NK-92 (cell line): ENCODE data around the gene OR52B6.
"Not testable (repeated sequence)": the region's sequence is repeated elsewhere in the genome, so short reads cannot be mapped to it uniquely, and the experiment has no call there.

Experiments used
- DNase-seq: peaks from one replicate; lab custom pipeline; 2025; ENCODE audit not compliant: unreplicated experiment; lab: John Stamatoyannopoulos, UW

The OR52B6 gene

DNA sequence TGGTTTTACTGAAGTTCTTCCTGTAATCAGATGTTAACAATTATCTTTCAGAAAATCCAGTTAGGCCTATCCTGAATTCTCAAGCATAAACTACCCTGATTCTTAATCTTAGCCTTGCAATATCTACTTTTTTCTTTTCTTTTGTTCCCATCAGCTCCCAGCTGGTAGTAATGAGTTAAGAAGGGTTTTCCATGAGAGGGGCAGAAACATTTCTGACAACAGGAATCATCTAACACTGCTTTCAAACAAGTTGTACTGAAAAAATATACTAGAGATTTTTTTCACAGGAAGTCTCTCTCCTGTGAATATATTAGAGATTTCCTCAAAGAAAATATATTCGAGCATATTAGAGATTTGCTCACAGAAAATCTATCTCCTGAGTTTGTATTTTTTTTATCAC is 12.5 kb downstream of the OR52B6 start:
- no peak for DNase-seq

DNA sequence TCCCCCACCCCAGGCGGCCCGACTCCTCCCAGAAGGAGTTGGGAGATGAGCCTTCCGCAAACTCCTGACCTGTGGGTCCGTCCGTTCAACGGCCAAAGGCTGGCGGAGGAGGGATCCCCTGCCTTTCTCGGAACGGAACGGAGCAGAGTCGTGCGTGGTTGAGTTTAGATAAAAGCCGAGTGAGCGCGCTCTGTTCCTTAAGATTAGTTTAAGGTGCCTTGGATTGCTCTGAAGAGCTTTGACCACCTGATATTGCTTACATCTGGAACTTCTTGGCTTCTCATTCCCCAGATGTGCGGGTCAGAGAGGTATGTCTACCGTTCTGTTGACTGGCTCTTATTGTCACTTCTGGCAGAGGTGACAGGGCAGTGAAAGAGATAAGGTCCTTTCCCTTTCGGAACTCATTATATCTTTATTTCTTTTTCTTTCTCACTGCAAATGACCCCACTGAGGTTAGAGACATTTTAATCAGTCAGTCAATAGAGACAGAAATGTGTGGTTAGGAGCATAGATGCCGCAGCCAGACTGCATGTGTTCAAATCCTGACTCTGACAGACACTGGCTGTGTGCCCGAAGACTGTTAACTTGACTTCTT is 16.0 kb downstream of the OR52B6 start, which contains the start of gene TRIM6:
TSS of gene TRIM6 (plus strand) at position 31 of the 595 bp plus-strand sequence. CDS start at position 292, 261 bp downstream.
- DNase-seq, result no peak

DNA sequence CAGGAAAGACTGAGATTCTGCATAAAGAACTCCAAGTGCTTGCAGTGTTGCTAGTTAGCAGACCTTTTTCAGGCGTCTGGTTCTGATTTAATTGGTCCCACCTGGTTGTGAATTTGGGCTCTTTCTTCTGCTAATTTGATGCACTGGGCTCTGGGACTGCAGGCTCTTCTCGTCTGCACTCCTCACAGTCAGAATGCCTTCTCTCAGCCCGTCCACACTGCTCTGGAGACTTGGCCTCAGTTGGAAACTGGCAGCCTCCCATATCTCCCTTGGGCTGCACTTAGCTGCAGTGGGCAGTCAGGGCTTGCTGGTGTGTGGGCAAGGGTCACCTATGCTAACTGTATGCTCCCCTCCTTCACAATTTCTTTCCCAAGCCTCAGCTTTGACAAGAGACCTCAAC is 17.3 kb downstream of the OR52B6 start:
- DNase-seq, result no peak

DNA sequence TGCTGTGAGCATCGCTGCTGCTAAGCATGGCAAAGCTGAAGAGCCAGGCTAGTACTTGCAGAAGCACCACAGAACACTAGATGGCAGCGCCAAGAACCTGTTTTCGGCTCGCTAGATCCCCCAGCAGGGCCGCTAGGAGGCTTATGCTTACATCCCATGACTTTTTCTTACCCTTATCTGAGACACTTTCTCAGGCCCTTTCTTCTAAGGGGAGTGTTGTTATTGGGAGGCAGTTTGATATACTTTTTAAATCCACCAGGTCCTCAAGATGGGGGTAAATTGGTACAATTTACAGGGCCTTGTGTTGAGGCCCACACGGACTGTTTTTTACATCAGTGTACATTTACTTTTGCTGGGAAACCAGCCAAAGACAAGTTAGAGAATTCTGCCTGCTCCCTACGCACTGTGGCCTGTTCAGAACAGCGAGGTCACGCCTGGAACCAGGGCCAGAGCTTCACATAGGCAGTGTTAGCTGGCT is 19.7 kb downstream of the OR52B6 start:
- DNase-seq, result no peak

DNA sequence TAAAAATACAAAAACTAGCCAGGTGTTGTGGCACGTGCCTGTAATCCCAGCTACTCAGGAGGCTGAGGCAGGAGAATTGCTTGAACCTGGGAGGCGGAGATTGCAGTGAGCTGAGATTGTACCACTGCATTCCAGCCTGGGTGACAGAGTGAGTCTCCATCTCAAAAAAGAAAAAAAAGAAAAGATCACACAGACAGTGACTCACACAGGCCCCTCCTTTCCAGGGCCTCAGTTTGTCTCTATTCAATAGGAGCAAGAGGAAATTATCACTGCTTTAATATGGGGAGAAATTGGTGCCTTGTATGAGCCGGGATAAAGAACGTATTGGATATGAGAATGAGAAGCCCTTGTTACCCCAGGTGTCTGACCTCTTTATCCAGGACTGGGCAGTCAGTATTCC is 22.1 kb downstream of the OR52B6 start:
- DNase-seq, result not testable (repeated sequence)

DNA sequence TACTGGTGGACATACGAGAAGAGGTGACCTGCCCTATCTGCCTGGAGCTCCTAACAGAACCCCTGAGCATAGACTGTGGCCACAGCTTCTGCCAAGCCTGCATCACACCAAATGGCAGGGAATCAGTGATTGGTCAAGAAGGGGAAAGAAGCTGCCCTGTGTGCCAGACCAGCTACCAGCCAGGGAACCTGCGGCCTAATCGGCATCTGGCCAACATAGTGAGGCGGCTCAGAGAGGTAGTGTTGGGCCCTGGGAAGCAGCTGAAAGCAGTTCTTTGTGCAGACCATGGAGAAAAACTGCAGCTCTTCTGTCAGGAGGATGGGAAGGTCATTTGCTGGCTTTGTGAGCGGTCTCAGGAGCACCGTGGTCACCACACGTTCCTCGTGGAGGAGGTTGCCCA is 22.6 kb downstream of the OR52B6 start:
- DNase-seq, result no peak

DNA sequence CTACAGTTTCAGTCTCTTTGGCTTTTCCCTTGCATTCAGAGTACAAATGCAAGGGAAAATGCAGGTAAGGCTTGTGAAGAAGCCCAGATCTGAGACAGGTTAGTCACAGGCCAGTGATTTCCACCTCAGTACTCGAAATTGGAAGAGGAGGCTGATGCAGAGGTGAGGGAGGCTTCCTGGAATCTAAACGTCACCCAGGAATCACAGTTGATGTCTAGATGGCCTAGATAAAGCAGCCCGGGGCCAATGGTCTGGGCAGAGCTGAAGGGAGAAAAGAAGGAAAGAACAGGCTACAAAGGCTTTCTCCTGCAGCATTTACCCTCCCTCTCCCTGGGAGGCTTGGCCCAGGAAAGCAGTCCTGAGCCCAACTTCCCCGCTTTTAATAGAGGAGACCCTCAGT is 24.2 kb downstream of the OR52B6 start:
- no peak for DNase-seq

DNA sequence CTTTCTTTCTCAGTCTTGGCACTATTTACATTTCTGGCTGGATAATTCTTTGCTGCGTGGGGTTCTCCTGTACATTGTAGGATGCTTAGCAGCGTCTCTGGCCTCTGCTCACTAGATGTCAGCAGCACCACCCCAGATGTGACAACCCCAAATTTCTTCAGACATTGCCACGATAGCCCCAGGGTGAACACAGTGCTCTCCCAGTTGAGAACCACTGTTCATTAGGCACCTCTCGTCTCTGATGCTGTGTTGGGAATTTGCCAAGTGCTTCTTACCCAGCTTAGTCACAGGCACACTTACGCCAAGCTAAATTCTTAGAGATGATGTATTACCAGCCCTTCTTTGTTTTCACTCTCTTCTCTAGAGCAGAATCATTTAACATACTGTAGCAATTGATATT is 25.2 kb downstream of the OR52B6 start:
- no peak for DNase-seq

DNA sequence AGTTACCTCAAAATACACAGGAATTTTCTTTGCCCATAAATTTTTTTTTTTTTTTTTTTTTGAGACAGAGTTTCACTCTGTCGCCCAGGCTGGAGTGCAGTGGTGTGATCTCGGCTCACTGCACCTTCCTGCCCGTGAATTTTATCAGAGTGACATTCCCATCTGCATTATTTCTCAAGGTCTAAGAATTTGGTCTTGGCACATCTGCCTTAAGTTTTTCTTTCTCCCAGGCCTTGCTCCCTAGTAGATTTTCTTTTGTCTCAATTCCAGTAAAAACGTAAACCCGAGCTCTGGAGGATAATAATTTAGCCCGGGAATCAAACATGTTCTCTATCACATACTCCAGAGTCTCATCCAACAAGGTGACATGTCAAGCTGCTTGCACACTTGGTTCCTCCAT is 28.1 kb downstream of the OR52B6 start:
- no peak for DNase-seq

DNA sequence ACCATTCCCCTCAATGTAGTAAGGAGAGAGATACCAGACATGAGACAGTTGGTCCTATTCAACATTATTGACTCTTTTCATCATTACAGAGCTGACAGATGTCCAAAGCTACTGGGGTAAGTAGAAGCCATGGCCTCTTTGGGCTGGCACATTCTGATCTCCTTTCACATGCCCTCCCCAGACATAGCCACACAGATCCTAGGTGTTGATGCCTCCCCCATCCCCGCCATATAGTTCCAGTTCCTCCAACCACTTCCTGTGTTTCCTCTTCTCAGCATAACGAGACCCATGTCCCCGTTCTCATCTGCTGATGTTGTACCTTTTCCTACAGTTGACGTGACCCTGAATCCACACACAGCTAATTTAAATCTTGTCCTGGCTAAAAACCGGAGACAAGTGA is 29.8 kb downstream of the OR52B6 start:
- DNase-seq, result no peak

DNA sequence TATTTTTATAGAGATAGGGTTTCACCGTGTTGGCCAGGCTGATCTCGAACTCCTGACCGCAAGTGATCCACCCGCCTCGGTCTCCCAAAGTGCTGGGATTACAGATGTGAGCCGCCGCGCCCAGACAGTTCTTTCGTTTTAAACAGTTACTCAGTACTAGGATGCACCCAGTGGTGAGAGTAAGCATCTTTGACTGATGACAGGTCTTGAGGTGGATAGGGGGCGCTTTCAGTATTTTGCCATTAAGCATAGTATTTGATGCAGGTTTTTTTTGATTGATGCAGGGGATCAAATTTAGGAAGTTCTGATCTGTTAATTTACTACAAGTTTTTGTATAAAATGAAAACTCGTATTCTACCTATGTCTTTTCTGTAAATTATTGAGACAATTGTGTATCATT is 30.9 kb downstream of the OR52B6 start:
- no peak for DNase-seq

DNA sequence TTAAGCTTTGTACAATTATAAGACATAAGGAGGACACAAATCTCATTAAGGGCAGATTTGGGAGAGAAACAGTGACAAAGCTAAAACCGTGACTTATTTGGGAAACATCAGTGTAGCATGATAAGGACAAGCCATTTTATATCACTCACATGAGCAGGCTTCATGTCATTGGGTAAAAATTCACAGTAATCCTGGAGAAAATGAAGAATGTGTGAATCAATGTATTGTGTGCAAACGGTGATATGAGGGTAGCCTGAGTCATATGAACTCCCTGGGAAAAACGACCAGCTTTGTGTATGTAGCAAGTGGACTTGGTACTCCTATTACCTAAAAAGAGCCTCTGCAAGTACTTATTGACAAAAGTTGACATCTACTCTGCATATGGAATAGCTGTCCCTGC is 38.1 kb downstream of the OR52B6 start:
- no peak for DNase-seq

DNA sequence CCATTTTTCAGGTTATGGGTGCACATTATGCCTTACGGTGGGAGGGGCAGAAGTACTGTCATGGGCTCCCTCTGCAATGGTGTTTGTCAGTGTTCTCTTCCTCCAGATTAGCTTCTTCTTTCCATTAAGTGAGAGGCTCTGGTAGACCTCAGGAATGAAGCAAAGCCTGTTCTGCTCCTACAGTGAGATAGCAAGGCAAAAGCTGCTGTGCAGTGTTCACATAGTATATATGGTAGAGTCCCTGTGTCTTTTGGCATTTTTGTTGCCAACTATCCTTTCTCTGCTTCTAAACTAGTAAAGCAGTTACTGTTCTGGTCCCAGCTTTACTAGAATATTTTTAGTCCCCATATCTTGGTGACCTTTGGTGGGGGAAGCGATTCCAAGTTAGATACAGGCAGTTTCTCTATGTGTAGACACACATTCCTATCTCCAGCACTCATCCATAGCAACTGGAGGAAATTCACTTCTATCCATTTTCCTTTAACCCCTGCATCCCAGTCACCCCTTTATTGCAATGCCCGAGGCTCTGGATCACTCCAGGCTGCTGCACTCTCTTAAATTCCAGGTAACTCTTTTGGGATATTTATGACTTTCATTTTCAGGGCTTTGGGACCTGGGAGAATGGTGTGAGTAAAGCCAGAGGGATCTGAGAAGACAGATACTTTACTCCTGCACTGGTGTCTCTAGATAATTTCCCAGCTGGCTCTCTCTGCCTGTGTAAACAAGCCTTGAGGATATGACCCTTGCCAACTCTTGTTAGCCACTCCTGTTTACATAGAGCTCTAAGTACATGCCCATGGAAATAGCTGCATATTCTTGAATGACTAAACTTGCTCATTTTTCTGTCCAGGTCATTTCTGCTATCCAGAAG is 40.2 kb downstream of the OR52B6 start:
- no peak for DNase-seq

DNA sequence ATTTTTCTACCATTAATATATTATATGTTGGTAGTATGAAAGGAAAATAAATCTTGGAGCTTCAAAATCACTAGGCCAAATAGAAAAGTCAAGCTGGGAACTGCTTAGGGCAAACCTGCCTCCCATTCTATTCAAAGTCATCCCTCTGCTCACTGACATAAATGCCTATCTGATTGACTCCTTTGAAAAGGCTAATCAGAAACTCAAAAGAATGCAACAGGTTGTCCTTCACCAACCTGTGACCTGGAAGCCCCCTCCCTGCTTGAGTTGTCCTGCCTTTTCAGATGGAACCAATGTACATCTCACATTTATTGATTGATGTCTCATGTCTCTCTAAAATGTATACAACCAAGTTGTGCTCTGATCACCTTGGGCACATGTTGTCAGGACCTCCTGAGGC is 40.9 kb downstream of the OR52B6 start:
- DNase-seq, result no peak

DNA sequence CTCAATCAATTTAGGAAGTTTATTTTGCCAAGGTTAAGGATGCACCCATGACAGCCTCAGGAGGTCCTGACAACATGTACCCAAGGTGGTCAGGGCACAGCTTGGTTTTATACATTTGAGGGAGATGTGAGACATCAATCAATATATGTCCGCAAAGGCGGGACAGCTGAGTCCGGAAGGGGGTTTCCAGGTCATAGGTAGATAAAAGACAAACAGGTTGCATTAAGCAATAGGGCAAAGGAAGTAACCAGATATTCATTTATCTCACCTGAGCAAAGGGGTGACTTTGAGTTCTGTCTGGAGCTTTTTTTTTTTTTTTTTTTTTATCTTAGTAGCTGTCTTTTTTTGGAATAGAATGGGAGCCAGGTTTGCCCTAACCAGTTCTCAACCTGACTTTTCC is 42.1 kb downstream of the OR52B6 start:
- DNase-seq, result no peak

DNA sequence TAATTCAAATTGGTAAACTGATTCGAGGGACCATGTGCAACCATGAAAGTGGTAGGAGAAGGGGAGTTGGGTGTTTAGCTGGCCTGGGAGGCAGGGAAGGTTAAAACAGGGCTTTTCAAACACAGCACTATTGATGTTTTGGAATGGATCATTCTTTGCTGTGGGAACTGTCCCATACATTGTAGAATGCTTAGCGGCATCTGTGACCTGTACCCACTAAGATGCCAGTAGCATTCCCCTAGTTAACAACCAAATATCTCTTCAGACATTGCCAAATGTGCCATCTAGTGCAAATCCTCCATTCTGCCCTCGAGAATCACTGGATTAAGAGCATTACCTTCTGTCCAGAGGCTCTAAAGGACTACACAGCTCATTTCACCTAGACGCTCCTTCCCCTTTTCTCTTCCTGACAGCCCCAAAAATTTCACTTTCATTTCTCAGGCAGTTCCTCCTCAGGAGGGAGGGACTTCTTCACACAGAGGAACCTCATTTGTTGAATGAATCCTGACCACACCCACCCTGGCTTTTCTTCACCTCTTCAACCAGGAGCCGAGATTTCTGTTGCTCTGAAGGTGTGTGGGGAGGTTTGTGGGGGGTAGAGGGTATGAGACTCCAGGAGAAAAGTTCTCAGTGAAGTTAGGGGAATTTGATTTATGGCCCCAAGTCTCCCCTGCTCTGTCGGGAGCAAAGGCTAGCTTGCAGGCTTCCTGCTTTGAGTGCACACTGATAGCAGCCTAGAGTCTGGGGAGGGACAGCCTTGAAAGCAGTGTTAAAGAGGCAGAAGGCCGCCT is 44.0 kb downstream of the OR52B6 start, which contains the start of gene TRIM34:
TSS of gene TRIM34 (plus strand) at position 513 of the 791 bp plus-strand sequence. CDS start 7,331 bp downstream, outside the sequence.
- no peak for DNase-seq

DNA sequence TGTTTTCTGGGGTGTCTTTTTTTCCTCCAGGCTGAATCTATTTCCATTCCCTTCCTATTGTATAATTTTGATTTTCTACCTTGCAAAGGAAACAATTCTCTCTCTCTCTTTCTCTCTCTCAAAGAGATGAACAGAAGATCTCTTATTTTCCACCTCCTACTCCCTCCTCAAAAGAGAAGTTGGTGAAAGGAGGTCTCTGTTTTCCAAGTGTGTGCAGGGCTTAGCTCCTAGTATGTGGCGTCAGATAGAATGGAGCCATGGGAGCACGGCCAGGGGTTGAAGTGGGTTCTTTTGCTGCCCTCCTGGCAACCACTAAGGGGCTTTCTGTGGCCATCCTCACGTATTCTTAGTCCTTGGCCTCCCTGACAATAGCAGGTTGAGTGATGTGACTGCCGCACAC is 44.6 kb downstream of the OR52B6 start:
- DNase-seq, result no peak

DNA sequence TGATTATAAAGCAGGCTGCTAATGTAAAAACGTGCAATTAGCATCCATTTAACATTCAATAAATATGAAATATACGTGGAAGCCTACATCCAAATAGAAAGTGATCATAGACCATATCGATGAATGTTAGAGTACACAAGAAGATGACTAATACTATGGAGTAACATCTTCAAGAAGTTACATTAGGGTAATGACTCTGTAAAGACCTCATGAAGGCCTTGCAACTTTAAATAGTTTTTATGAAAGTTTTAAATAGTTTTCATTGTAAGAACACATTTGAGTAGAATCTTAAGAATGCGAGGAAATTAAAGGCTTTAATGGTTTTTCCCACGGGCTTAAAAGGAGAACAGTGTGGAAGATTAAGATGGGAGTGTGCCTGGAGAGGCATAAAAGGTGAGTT is 45.5 kb downstream of the OR52B6 start:
- DNase-seq, result no peak

DNA sequence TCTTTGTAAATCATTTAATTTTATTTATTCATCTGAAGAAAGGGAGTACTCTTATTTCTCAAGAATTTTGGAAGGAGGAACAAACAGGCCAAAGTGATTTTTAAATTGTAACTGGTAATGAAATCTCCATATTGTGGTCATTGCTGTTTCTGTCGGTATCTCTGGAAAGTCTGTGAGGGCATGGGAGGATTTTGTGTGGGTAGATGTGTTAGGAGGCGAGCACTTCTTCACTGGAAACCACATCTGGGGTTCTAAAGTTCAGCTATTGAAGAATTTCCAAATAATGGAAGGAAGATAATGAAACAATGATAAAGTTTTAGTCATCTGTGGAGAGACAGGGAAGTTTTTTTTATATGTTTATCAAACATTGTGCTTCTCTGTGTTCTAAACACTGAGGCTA is 50.7 kb downstream of the OR52B6 start:
- DNase-seq, result no peak
